Mesenchymal stem cell (in vitro differentiated cells and primary cell): ENCODE results near the gene POLR2F.

Experiments
- DNase-seq: peaks from one replicate; pipeline ENCODE4 v3.0.0-alpha.2; 2013
- H2AFZ ChIP-seq: one replicate; pipeline ENCODE4 v1.6.1; 2013; ENCODE audit warnings: low read depth, mild to moderate bottlenecking, control low read depth, inconsistent platforms, low read length, moderate library complexity
- H2AK5ac ChIP-seq: 2 replicates; pipeline ENCODE4 v1.6.1; 2013; ENCODE audit warnings: low read length, moderate library complexity, mild to moderate bottlenecking, inconsistent platforms; ENCODE audit not compliant: severe bottlenecking
- H2BK120ac ChIP-seq: one replicate; pipeline ENCODE4 v1.6.1; 2013; ENCODE audit warnings: low read depth, mild to moderate bottlenecking, inconsistent platforms, low read length, moderate library complexity
- H2BK12ac ChIP-seq, 2 experiments: one replicate each; pipeline ENCODE4 v1.6.1; 2013; ENCODE audit warnings: inconsistent platforms in 2 of 2, low read length in 2 of 2, mild to moderate bottlenecking in 2 of 2, moderate library complexity in 2 of 2, control low read depth in 1 of 2
- H2BK15ac ChIP-seq: one replicate; pipeline ENCODE4 v1.6.1; 2013; ENCODE audit warnings: mild to moderate bottlenecking, low read depth, inconsistent platforms; ENCODE audit not compliant: poor library complexity, severe bottlenecking
- H2BK5ac ChIP-seq: 2 replicates; pipeline ENCODE4 v1.6.1; 2013; ENCODE audit warnings: low read depth, mild to moderate bottlenecking, low read length, control low read depth, inconsistent platforms; ENCODE audit not compliant: poor library complexity, severe bottlenecking
- H3K14ac ChIP-seq, 2 experiments: one replicate each; pipeline ENCODE4 v1.6.1; 2013; ENCODE audit warnings: inconsistent platforms in 2 of 2, low read length in 2 of 2, control low read depth in 1 of 2, mild to moderate bottlenecking in 1 of 2, moderate library complexity in 1 of 2
- H3K18ac ChIP-seq, 2 experiments: one replicate each; pipeline ENCODE4 v1.6.1; 2013; ENCODE audit warnings: inconsistent platforms in 2 of 2, low read length in 2 of 2, control low read depth in 1 of 2, low read depth in 1 of 2, mild to moderate bottlenecking in 1 of 2
- H3K23ac ChIP-seq, 2 experiments: one replicate each; pipeline ENCODE4 v1.6.1; 2013; ENCODE audit warnings: inconsistent platforms in 2 of 2, low read length in 2 of 2, mild to moderate bottlenecking in 2 of 2, moderate library complexity in 2 of 2, control low read depth in 1 of 2
- H3K27ac ChIP-seq: 2 replicates; pipeline ENCODE4 v1.5.1; 2013; ENCODE audit warnings: mild to moderate bottlenecking, moderate library complexity, low read length, control low read depth, inconsistent platforms; ENCODE audit not compliant: poor library complexity, severe bottlenecking
- H3K27me3 ChIP-seq, 2 experiments: 2 replicates each; pipeline versions ENCODE4 v1.6.1 to v1.7.0; 2013; ENCODE audit warnings: low read length in 2 of 2, mild to moderate bottlenecking in 2 of 2, moderate library complexity in 2 of 2, control low read depth in 1 of 2, inconsistent platforms in 1 of 2; ENCODE audit not compliant: control insufficient read depth in 1 of 2, insufficient read depth in 1 of 2
- H3K36me3 ChIP-seq, 2 experiments: 2 replicates each; pipeline versions ENCODE4 v1.6.1 to v1.7.0; 2013; ENCODE audit warnings: low read length in 2 of 2, control low read depth in 1 of 2, inconsistent platforms in 1 of 2, low read depth in 1 of 2, mild to moderate bottlenecking in 1 of 2; ENCODE audit not compliant: insufficient read depth in 2 of 2, control insufficient read depth in 1 of 2
- H3K4ac ChIP-seq, 2 experiments: one replicate each; pipeline ENCODE4 v1.6.1; 2013; ENCODE audit warnings: inconsistent platforms in 2 of 2, low read length in 2 of 2, mild to moderate bottlenecking in 2 of 2, moderate library complexity in 2 of 2, control low read depth in 1 of 2, low read depth in 1 of 2
- H3K4me1 ChIP-seq: 2 replicates; pipeline ENCODE4 v1.6.1; 2013; ENCODE audit warnings: low read depth, low read length, control low read depth; ENCODE audit not compliant: control insufficient read depth, insufficient read depth
- H3K4me2 ChIP-seq: 2 replicates; pipeline ENCODE4 v1.6.1; 2013; ENCODE audit warnings: low read length, mild to moderate bottlenecking, inconsistent platforms; ENCODE audit not compliant: poor library complexity, severe bottlenecking
- H3K4me3 ChIP-seq, 2 experiments: 2 replicates each; pipeline versions ENCODE4 v1.5.1 to v1.7.0; 2013; ENCODE audit warnings: low read length in 2 of 2, mild to moderate bottlenecking in 2 of 2, control low read depth in 1 of 2, low read depth in 1 of 2; ENCODE audit not compliant: insufficient read depth in 1 of 2
- H3K79me1 ChIP-seq: replicated peaks from 2 replicates; pipeline ENCODE4 v1.6.1; 2013; ENCODE audit warnings: mild to moderate bottlenecking, control low read depth, low read length, inconsistent platforms; ENCODE audit not compliant: poor library complexity, severe bottlenecking
- H3K9ac ChIP-seq: 2 replicates; pipeline ENCODE4 v1.7.0; 2013; ENCODE audit warnings: mild to moderate bottlenecking, low read length, moderate library complexity
- H3K9me3 ChIP-seq: 2 replicates; pipeline ENCODE4 v1.7.0; 2013; ENCODE audit warnings: mild to moderate bottlenecking, low read length; ENCODE audit not compliant: control insufficient read depth
- H4K8ac ChIP-seq: one replicate; pipeline ENCODE4 v1.6.1; 2013; ENCODE audit warnings: inconsistent platforms, mild to moderate bottlenecking, low read length, moderate library complexity
- H4K91ac ChIP-seq: one replicate; pipeline ENCODE4 v1.6.1; 2013; ENCODE audit warnings: mild to moderate bottlenecking, low read length, inconsistent platforms
- WGBS: methylation state at CpG from one replicate; pipeline ENCODE4 v1.1.7; 2013; ENCODE audit warnings: mixed read lengths; 5-methylcytosine and 5-hydroxymethylcytosine counted together

The POLR2F gene

DNA sequence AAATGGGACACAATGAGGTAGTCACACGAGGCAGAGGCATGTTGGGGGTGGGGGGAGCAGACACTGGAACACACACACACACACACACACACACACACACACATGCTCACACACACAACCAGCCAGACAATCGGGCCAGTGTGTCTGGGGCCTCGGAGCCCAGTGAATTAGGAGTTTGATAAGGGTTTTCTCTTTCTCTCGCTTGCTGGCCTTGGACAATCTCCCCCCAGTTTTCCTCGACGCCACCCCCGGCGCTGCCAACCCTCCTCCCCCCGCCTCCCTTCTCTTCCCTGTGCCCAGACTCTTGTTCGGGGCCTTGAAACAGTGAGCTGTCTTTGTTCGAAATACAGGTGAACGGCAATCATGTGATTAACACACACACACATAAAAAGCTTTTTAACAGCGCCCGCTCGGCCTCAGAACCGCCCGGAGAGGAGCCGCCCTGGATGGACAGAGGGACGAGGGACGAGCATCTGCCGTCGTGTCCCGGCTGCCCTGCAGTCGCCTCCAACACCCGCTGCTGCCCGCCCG lies 32.3 kb downstream of the POLR2F start:
- no peaks in the 10 kb centered on the region for H3K9me3 ChIP-seq
- H3K18ac ChIP-seq: no peak overlapping the region
- no peak overlapping the region for H2BK5ac ChIP-seq
- no peak overlapping the region for H3K4me2 ChIP-seq
- no peak overlapping the region for H3K27ac ChIP-seq
- H3K4me1 ChIP-seq: peaks cover 4% of the 10 kb centered on the region
- peaks cover 0 to 32% of the 10 kb centered on the region in 2 experiments for H3K27me3 ChIP-seq
- no peak overlapping the region for H2BK120ac ChIP-seq
- 87% methylated on average over 22 of the region's 27 CpGs for WGBS
- no peak overlapping the region for H2BK15ac ChIP-seq
- H2AFZ ChIP-seq: no peak overlapping the region
- no peak overlapping the region for H3K14ac ChIP-seq
- no peak overlapping the region for H3K4me3 ChIP-seq
- H3K9ac ChIP-seq: no peak overlapping the region
- no peaks in the 10 kb centered on the region for H3K79me1 ChIP-seq
- no peak for DNase-seq
- H4K8ac ChIP-seq: no peak overlapping the region
- H3K4ac ChIP-seq: no peak overlapping the region
- no peak overlapping the region for H2BK12ac ChIP-seq
- no peak overlapping the region for H3K23ac ChIP-seq
- no peak overlapping the region for H4K91ac ChIP-seq
- H2AK5ac ChIP-seq: no peak overlapping the region
- peaks cover 0 to 24% of the 10 kb centered on the region in 2 experiments for H3K36me3 ChIP-seq

- H2BK12ac ChIP-seq: no peak overlapping the region
- H3K4me3 ChIP-seq: no peak overlapping the region
- H2BK15ac ChIP-seq: no peak overlapping the region
- DNase-seq: no peak
- no peak overlapping the region for H2AK5ac ChIP-seq
- H2AFZ ChIP-seq: no peak overlapping the region
- H2BK5ac ChIP-seq: no peak overlapping the region
- no peak overlapping the region for H4K8ac ChIP-seq
- no peak overlapping the region for H3K4ac ChIP-seq
- peak overlapping the region; percentile 28 for H4K91ac ChIP-seq
- no peak overlapping the region for H3K9ac ChIP-seq
- H3K79me1 ChIP-seq: no peaks in the 10 kb centered on the region
- no CpG with 5 or more reads among the region's 7 CpGs for WGBS
- H3K36me3 ChIP-seq: peaks cover 0 to 19% of the 10 kb centered on the region in 2 experiments
- H3K14ac ChIP-seq: no peak overlapping the region
- H3K27ac ChIP-seq: no peak overlapping the region
- no peak overlapping the region for H3K18ac ChIP-seq
- no peak overlapping the region for H2BK120ac ChIP-seq
- peaks cover 4% of the 10 kb centered on the region for H3K4me1 ChIP-seq
- H3K23ac ChIP-seq: no peak overlapping the region
- no peaks in the 10 kb centered on the region for H3K9me3 ChIP-seq
- H3K4me2 ChIP-seq: no peak overlapping the region
- H3K27me3 ChIP-seq: peaks cover 0 to 29% of the 10 kb centered on the region in 2 experiments
These were observed 32.9 kb downstream of the POLR2F start for GRCh38 chr22:37986371-37986770.

DNA sequence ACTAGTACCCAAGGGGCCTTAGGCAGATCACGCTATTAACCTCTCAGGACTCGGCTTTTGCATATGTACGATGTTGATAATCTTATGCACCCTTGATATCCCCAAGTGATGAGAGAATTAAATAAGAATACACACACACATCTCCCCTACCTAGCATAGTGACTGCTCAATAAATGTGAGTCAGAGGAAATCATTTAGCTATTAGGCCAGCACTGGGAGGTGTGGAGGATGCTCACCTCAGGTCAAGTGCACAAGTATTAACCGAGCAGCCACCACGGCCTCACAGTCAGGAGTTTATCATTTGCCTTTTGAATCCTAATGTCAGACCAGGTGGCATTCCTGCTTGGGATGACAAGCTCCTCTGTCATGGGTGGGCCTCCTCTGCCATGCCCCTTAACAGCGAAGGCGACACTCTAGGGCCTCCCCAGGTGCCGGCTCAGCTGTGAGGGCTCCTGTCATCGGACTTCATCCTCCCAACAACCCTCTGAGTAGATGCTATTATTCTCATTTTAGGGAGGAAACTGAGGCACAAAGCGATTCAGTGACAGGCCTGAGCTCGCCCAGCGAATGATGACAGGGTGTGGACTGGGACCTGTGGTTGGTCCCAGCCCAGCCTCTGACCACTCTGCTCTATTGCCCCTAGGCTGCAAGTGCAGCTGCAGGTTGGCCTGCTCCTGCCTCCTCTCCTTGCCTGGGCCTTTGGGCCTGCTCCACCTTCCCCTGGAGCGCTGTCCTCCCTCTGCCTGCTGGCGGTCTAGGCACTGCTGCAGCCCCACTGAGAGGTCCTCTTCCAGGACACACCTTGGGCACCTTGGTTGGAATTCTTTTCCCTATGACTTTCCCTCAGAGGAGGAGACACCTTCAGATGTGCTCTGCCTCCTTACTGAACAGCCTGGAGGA lies 35.9 kb downstream of the POLR2F start:
- Histone ChIP-seq H3K9ac (no peak overlapping the region), H3K27me3 (peaks cover 0 to 16% of the 10 kb centered on the region in 2 experiments), H2BK120ac (no peak overlapping the region), H3K4me3 (no peak overlapping the region), H3K14ac (no peak overlapping the region), H2AK5ac (no peak overlapping the region), H2AFZ (no peak overlapping the region), H3K36me3 (peaks cover 0 to 9% of the 10 kb centered on the region in 2 experiments), H3K18ac (no peak overlapping the region), H4K8ac (no peak overlapping the region), H2BK12ac (no peak overlapping the region), H3K79me1 (no peaks in the 10 kb centered on the region), H3K4me1 (no peaks in the 10 kb centered on the region), H3K4ac (no peak overlapping the region), H3K27ac (no peak overlapping the region), H3K9me3 (no peaks in the 10 kb centered on the region), H2BK15ac (no peak overlapping the region), H4K91ac (no peak overlapping the region), H2BK5ac (no peak overlapping the region), H3K23ac (no peak overlapping the region), H3K4me2 (no peak overlapping the region)
- WGBS: 91% methylated on average over 11 of the region's 14 CpGs
- DNase-seq: no peak

DNA sequence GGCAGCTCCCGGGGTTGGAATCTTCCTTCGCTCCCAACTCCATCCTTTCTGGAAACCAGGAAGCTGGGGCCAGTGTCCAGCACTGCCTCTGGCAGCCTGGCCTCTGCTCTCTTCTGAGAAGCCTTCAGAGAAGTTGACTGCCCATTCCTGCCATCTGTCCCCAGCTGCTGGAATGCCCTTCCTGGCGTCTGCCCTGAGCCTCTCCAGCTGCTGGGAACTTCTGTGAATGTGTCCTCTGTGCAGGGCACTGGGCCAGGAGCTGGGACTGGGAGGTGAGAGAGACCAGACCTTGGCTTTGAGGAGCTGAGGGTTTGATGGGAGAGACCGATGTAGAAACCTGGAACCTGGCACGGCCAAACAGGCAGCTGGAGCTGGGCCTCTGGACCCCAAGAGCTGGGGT lies 36.8 kb downstream of the POLR2F start:
- H3K4me1 ChIP-seq: no peaks in the 10 kb centered on the region
- no peak overlapping the region for H2BK5ac ChIP-seq
- H3K18ac ChIP-seq: no peak overlapping the region
- no peak overlapping the region for H4K91ac ChIP-seq
- peaks cover 0 to 16% of the 10 kb centered on the region in 2 experiments for H3K27me3 ChIP-seq
- no peaks in the 10 kb centered on the region for H3K9me3 ChIP-seq
- no peak overlapping the region for H3K14ac ChIP-seq
- H3K4ac ChIP-seq: no peak overlapping the region
- H2AK5ac ChIP-seq: no peak overlapping the region
- no peak overlapping the region for H2BK120ac ChIP-seq
- no peak overlapping the region for H3K27ac ChIP-seq
- no peak overlapping the region for H3K4me3 ChIP-seq
- H3K23ac ChIP-seq: no peak overlapping the region
- no peak overlapping the region for H2BK15ac ChIP-seq
- no peak overlapping the region for H4K8ac ChIP-seq
- H2BK12ac ChIP-seq: no peak overlapping the region
- no peaks in the 10 kb centered on the region for H3K79me1 ChIP-seq
- WGBS: 88% methylated on average over 5 of the region's 5 CpGs
- no peak for DNase-seq
- H3K9ac ChIP-seq: no peak overlapping the region
- no peak overlapping the region for H3K4me2 ChIP-seq
- H3K36me3 ChIP-seq: peaks cover 0 to 5% of the 10 kb centered on the region in 2 experiments
- H2AFZ ChIP-seq: no peak overlapping the region
